Adrenal gland (tissue), 5 donors: ENCODE data around the gene ADGRD2.
A peak's percentile ranks its signal among the peaks of the same experiment; 100 is the strongest.

Source experiments
- CTCF ChIP-seq, 6 experiments: fragments of 450-650 bp in 4 of 6; fragments of 200-600 bp in 2 of 6; sonication (generic) in 1 of 6; IDR thresholded peaks; 1 replicate in 5 of 6; 2 replicates in 1 of 6; pipeline versions ENCODE4 v1.5.1 to v1.8.0; 2016 to 2021; ENCODE audit warnings: antibody characterized with exemption in 6 of 6, mild to moderate bottlenecking in 2 of 6, moderate library complexity in 1 of 6
- POLR2A ChIP-seq, 2 donors: fragments of 450-650 bp; IDR thresholded peaks; one replicate each; pipeline ENCODE4 v1.6.1; 2017; ENCODE audit warnings: antibody characterized with exemption in 2 of 2, mild to moderate bottlenecking in 2 of 2, moderate library complexity in 1 of 2
- donor health status: DM: no; HTN: no; CAD: no.

- no peak for TF ChIP-seq POLR2A (IDR thresholded peaks at IDR 0.05)
- peak in 4 of 6 experiments; percentile 35 to 49 (median 46) for TF ChIP-seq CTCF (IDR thresholded peaks at IDR 0.05)
Measured at GRCh38 chr9:124429530-124429867, 20.8 kb upstream of the ADGRD2 start.
